ENCODE measurements around the gene GLS2. TPM values are rescaled to one million over a fixed set of nuclear protein-coding genes. Genes with fewer than 3 reads are reported as not detected.
"Not testable (repeated sequence)": the region's sequence is repeated elsewhere in the genome, so short reads cannot be mapped to it uniquely, and the experiment has no call there.

GLS2 gene
- total RNA-seq, result 0.40 TPM
- long read RNA-seq, partial matches to known transcripts, result 1 of 3 reads
- long read RNA-seq, other reads (novel, unspliced or antisense), result 2 of 3 reads

DNA sequence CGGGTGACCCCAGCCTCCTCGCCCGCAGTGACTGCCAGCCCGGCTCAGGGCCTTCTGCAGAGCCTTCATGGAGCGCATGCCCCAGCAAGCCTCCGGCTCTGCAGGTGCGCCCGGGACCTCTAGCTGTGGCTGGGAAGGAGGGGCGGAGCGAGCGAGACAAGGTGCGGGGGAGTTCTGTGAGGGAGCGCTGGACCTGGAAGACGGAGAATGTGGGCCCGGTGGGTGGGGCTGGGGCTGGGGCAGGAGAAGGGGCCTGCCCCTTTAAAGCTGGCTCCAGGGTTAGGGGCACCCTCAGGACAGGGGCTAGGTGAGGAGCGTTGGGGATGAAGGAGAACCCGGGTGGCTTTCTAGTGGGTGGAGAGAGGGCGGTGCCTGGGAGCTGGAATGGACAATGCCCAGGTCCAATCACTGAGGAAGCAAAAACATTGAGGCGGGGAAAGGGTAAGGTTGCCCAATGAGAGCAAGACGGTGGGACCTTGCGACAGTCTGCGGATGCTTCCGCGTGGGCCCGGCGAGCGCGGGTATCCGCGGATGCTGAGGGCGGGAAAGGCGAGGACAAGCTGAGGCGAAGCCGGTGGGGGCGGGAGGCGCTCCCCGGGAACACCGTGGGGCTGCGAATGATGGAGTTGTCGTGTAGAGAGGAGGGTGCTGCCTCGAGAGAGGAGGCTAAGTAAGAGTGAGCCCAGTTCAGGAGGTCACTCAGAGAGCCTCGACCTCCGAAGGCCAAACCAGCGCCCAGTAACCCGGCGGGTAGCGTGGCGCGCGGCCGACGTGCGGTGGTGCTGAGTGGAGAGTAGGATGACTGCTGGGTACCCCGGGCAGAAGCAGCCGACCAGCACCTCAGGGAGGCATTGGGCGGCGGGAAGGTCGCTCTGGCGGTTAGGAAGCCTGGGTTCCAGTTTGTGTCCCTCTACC lies at the start of gene GLS2:
TSS of gene GLS2 (minus strand) at position 121 of the 915 bp plus-strand sequence. CDS start at position 78, 43 bp downstream.
- intact Hi-C loops (cut with DNase I), result no loop called here
- peak; percentile 81 for DNase-seq
- ATAC-seq (ENCODE audit: poor library complexity), result peak; percentile 98

DNA sequence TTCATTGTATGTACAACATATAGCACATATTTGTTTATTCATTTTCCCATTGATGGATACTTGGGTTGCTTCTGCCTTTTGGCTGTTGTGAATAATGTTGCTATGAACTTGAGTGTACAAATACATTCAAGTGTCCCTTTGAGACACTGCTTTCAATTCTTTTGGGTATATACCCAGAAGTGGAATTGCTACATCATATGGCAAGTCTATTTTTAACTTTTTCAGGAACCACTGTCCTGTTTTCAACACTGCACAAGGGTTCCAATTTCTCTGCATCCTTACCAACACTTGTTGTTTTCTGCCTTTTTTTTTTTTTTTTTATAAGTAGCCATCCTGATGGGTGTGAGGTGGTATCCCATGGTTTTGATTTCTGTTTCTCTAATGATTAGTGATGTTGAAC lies 49.6 kb upstream of the GLS2 start:
- ATAC-seq (ENCODE audit: poor library complexity) (no peak), DNase-seq (no peak)

DNA sequence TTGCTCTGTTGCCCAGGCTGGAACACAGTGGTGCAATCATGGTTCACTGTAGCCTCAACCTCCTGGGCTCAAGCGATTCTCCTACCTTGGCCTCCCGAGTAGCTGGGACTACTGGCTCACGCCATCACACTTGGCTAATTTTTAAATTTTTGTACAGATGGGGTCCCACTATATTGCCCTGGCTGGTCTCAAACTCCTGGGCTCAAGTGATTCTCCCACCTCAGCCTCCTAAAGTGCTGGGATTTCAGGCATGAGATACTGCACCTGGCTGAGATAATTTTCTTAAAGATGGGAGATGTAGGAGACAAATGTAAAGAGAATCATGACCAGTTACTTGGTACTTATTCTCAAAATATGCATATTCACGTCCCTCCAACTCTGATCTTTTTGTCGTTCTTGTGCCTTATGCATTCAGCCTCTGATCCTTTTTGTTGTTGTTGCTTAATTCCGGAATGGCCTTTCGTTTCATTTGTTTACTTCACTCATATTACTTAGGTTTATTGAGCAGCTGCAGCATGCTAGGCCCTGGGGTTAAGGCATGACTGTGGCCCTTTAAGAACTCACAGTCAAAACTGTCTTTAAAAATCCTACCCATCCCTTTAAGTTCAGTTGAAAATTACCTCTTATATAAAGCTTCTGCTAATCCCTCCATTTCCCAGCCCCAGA lies 42.6 kb upstream of the GLS2 start:
- no peak for ATAC-seq (ENCODE audit: poor library complexity)
- intact Hi-C loops (cut with DNase I), result no loop called here

More for the DNA sequence above, 49.6 kb upstream of the GLS2 start:
- intact Hi-C loops (cut with DNase I), result no loop called here

DNA sequence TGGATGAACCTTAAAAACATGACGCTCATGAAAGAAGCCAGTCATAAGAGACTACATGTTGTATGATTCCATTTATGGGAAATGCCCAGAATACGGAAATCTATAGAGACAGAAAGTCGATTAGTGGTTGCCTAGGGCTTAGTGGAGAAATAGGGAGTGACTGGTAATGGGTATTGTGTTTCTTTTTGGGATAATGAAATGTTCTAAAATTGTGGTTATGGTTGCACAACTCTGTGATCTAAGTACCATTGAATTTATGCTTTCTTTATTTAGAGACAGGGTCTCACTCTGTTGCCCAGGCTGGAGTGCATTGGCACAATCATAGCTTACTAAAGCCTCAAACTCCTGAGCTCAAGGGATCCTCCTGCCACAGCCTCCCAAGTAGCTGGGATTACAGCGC lies 41.7 kb upstream of the GLS2 start:
- intact Hi-C loops (cut with DNase I), result no loop called here
- DNase-seq, result no peak
- ATAC-seq (ENCODE audit: poor library complexity), result no peak

More for the DNA sequence above, 42.6 kb upstream of the GLS2 start:
- no peak for DNase-seq

DNA sequence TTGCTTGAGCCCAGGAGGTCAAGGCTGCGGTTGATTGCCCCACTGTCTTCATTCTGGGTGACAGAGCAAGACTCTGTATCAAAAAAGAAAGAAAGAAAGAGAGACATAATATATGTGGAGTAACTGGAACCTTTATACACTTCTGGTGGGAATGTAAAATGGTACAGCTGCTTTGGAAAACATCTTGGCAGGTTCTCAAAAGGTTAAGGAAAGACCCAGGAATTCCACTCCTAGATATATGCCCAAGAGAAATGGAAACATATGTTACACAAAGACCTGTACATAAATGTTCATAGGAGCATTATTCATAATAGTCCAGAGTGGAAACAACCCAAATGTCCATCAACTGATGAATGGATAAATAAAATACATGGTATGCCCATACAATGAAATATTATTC lies 40.9 kb upstream of the GLS2 start:
- intact Hi-C loops (cut with DNase I), result no loop called here
- DNase-seq (no peak), ATAC-seq (ENCODE audit: poor library complexity) (no peak)

DNA sequence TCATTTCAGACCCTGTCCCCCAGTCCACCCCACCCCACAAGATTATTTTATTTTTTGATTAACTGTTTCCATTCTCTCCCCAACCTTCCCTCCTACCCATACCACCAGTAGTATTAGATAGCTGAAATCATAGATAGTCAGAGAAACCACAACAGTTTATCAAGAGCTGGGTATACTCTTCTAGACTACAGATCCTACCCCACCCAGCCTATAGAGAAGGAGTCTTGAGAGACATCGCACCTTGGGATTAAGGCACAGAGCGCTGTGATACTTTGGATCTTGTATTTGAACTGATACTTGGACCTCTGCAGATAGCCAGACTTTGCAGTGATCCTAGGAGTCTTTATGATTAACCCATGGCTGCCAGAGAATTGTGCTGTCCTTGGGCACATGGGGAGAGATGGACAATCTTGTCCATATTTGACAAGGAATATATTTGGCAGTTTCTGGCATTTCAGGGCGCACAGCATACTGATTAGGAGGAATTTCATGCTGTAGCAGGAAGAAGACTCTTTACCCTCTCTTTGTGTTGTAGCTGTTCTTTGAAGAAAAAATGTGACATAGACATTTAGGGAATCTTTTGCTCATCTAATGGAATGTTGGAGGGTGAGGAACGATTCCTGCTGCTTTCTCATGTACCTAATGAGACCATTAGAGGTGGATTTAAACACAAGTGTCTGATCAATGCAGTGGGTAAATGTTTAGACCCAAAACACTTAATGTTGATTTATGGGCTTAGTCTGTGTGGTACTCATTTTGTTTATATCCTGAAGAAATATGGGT lies 34.6 kb upstream of the GLS2 start:
- ATAC-seq (ENCODE audit: poor library complexity) (peak; percentile 3), DNase-seq (no peak)
- intact Hi-C loops (cut with DNase I), result no loop called here

DNA sequence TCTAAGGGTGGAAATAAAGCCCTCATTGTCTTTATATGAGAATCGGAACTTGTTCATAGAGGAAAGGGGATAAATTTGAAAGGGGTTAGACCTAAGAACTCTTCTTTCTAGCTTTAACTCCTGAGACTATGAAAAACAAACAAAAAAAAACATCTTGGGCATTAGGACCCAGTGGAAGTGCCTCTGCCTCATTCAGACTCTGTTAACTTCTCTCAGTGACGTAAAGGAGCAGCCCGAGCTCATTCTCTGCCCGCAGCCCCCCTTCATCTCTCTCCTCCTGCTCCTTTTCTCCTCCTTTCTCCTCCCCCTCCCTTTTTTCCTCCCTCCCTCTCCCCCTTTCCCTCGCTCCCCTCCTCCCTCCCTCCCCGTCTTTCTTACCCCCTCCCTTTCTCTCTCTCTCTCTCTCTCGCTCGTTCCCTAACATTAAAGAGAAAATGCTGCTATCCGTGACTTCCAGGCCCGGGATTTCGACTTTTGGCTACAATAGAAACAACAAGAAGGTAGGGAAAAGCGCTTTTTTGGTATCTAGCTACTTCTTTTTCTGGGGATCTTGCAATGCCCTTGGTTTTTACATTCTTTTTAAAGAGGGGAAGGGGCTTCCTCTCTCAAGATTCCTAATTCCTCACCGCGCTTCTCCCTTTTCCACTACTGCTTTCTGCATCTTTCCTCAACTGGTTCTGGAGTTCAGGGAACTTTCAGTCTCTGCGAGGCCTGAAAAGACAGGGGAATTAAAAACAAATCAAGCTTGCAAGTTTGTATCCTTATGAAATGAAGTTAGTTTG lies 33.8 kb upstream of the GLS2 start, which contains the start of gene RBMS2:
TSS of gene RBMS2 (plus strand) at position 231 of the 782 bp plus-strand sequence. CDS start at position 435, 204 bp downstream.
- intact Hi-C loops (cut with DNase I), result no loop called here
- ATAC-seq (ENCODE audit: poor library complexity), result peak; percentile 96

DNA sequence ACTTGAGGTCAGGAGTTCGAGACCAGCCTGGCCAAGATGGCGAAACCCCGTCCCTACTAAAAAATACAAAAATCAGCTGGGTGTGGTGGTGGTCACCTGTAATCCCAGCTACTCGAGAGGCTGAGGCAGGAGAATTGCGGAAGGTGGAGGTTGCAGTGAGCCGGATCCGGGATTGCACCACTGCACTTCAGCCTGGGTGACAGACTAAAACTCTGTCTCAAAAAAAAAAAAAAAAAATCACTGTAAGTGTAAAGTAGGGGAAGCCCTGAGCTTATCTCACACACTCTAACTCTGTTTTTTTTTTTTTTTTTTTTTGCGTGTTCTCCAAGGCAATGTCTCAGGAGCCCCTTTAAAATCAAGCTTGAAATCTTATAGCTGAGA lies 33.2 kb upstream of the GLS2 start:
- intact Hi-C loops (cut with DNase I), result no loop called here
- ATAC-seq (ENCODE audit: poor library complexity), result peak; percentile 30
- no peak for DNase-seq

More for the DNA sequence above, 33.8 kb upstream of the GLS2 start, which contains the start of gene RBMS2:
- DNase-seq, result peak; percentile 79

DNA sequence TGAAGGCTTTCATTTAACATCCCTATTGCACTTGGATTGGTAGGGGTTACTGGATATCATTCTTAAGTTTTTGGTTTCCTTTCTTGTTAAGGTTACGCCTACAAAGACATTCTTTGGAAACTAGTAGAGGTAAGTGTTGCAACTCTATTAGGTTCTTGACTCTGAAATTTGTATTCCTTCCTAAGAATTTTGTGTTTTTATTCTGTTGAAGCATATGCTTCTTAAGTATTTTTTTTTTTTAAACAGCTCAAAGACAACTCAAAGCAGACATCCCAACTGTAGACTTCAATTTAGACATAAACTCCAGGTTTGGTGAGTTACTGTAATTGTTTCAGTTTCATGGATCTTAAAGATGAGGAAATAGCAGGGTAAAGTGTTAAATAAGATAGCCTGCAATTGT lies 32.5 kb upstream of the GLS2 start:
- no peak for DNase-seq
- ATAC-seq (ENCODE audit: poor library complexity), result no peak
- intact Hi-C loops (cut with DNase I), result no loop called here

DNA sequence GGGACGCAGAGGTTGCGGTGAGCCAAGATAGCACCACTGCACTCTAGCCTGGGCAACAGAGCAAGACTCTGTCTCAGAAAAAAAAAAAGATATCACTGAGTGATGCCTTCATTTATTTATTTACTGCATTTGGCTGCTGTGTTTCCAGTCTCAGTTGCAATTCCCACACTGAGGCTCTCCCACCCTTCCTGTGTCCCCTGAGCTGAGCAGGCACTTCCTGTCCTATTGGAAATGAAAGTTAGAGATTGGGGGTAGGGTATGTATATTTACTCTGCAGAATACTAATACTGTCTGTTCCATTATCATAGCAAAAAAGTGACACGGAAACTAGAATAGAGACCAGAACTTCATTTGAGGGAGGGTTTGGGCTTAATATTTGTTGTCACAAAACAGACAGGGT lies 32.1 kb upstream of the GLS2 start:
- DNase-seq (no peak), ATAC-seq (ENCODE audit: poor library complexity) (peak; percentile 30)
- intact Hi-C loops (cut with DNase I), result no loop called here

DNA sequence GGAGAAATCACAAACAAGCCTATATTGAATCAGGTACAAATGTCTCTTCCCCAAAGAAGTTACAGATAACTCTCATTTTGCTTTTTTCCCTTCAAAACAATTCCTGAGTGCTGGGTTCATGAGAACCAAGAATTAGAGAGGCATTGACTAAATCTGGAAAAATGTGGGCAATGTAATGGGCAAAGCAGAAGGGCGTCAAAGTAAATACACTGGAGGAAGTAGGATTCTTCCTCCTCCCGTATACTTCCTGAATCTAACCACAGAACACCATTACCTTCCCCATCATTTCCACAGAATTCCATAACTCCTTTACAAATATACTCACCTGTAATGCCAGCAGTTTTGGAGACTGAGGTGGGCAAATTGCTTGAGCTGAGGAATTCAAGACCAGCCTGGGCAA lies 30.6 kb upstream of the GLS2 start:
- ATAC-seq (ENCODE audit: poor library complexity) (no peak), DNase-seq (no peak)
- intact Hi-C loops (cut with DNase I), result loop anchor here (5.0 to 10.0 kb wide), 2 partner anchors 54 to 116 kb away; partner anchors contain the start of gene BAZ2A

DNA sequence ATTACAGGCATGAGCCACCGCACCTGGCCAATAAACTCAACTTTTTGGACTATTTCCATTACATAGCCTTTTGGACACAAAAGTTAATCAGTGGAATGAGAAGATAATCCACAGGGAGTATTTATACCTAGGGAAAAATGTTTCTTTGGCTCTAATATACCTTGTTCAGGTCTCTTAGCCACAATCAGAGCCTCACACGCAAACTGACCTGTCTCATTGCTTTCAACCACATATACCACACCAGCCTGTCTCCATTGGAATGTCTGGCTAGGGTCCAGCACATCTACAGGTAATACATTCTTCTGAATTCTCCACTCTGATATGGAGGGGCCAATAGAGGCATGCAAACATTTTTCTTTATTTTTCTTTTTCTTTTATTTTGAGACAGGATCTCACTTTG lies 29.9 kb upstream of the GLS2 start:
- no peak for ATAC-seq (ENCODE audit: poor library complexity)
- DNase-seq, result no peak
- intact Hi-C loops (cut with DNase I), result loop anchor here (5.0 to 10.0 kb wide), 2 partner anchors 54 to 117 kb away; partner anchors contain the start of gene BAZ2A

DNA sequence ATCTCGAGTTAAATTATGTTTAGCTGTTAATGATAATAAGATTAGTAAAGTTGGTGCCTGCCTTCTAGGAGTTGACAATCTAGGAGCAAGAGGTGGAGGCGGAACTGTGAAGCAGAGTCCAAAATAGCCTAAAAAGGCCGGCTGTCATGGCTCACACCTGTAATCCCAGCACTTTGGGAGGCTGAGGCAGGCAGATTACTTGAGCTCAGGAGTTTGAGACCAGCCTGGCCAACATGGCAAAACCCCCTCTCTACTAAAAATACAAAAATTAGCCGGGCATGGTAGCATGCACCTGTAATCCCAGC lies 26.0 kb upstream of the GLS2 start:
- ATAC-seq (ENCODE audit: poor library complexity), result not testable (repeated sequence)

DNA sequence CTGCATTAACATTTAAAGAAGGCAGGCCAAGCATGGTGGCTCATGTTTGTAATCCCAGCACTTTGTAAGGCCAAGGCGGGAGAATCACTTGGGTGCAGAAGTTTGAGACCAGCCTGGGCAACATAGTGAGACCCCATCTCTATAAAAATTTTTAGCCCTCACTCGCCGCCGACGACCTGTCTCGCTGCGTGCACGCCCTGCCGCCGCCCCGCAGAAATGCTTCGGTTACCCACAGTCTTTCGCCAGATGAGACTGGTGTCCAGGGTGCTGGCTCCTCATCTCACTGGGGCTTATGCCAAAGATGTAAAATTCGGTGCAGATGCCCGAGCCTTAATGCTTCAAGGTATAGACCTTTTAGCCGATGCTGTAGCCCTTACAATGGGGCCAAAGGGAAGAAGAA lies 22.8 kb upstream of the GLS2 start:
- ATAC-seq (ENCODE audit: poor library complexity) (no peak), DNase-seq (no peak)
- intact Hi-C loops (cut with DNase I), result loop anchor here (10.0 kb wide), 1 partner anchor 124 kb away; the partner anchor contains the start of gene BAZ2A

More for the DNA sequence above, 26.0 kb upstream of the GLS2 start:
- DNase-seq, result not testable (repeated sequence)
- intact Hi-C loops (cut with DNase I), result loop anchor here (10.0 kb wide), 1 partner anchor 121 kb away; the partner anchor contains the start of gene BAZ2A

DNA sequence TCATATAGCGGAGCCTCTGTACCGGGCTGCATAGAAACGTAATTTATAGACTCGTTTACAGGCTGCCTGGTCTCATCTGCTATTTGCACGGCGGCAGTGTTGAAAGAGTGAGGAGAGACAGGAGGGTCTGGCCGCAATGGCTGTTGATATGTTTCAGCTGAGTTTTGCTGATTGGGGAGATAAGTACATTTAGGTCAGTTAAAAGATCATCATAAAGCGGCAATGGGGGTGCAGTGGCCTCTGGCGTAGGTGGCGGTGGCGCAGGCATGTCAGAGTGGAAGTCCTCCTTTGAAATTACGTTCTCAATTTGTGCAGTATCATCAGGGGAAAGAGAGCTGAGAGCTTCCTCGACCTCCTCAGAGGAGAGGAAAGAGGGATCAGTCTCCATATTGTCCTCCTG lies 11.9 kb upstream of the GLS2 start:
- ATAC-seq (ENCODE audit: poor library complexity); DNase-seq; intact Hi-C loops (cut with DNase I): not testable (repeated sequence)

DNA sequence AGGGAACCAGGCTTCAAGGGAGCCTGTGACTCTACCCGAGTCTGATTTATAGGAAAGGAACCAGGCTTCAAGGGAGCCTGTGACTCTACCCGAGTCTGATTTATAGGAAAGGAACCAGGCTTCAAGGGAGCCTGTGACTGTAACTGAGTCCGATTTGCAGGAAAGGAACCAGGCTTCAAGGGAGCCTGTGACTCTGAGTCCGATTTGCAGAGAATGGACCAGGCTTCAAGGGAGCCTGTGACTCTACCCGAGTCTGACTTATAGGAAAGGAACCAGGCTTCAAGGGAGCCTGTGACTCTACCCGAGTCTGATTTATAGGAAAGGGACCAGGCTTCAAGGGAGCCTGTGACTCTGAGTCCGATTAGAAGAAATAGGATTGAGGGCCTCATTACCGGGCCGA lies 11.5 kb upstream of the GLS2 start:
- ATAC-seq (ENCODE audit: poor library complexity); DNase-seq; intact Hi-C loops (cut with DNase I): not testable (repeated sequence)

DNA sequence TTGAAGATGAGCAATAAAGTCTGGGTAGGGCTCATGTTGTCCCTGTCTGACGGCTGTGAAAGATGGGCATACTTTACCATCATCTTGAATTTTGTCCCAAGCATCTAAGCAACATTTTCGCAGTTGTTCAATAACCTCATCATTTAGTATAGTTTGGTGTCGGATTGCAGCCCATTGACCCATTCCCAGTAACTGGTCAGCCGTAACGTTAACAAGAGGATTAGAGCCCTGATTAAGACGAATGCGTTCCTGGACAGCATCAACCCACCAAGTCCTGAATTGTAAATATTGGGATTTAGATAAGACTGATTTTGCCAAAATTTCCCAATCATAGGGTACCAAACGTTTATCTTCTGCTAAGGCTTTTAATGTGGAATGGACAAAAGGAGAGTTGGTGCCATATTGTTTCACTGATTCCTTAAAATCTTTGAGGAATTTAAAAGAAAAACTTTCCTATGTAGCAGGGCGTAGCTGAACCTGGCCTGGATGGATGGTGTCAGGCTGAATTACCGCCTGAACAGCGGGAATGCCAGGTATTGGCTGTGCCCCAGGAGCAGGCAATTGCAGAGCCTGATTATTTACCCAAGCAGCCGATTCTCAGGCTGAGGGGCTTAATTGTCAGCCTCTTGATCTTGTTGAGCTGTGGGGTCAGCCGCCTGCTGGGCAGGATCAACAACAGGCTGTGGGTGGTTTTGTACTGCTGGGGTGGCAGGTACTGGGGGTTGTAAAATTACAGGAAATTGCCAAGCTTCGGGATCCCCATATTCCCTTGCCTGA lies 10.4 kb upstream of the GLS2 start:
- intact Hi-C loops (cut with DNase I); DNase-seq; ATAC-seq (ENCODE audit: poor library complexity): not testable (repeated sequence)
